ENCODE measurements around the gene KIF13A.

Gene KIF13A

GRCh38 chr6:17716221-17716620 is 271.2 kb downstream of the KIF13A start:
- no peak for TF ChIP-seq CTCF (IDR thresholded peaks at IDR 0.05; ENCODE audit: low read depth, low read length, missing control alignments)
- no peak overlapping the region for H3K4me3 ChIP-seq (ENCODE audit: low read depth, low read length)
- in situ Hi-C loops (cut with HindIII; ENCODE audit: low sequenced_read_pairs): no loop called here
- no peak for DNase-seq (ENCODE audit: low read depth)

GRCh38 chr6:17714879-17715851 is 272.3 kb downstream of the KIF13A start:
- TF ChIP-seq CTCF (IDR thresholded peaks at IDR 0.05; ENCODE audit: low read depth, low read length, missing control alignments): no peak
- in situ Hi-C loops (cut with HindIII; ENCODE audit: low sequenced_read_pairs): no loop called here
- DNase-seq (ENCODE audit: low read depth): peak; percentile 90
- no peak overlapping the region for H3K4me3 ChIP-seq (ENCODE audit: low read depth, low read length)

GRCh38 chr6:17714177-17714576 is 273.3 kb downstream of the KIF13A start:
- no peak for TF ChIP-seq CTCF (IDR thresholded peaks at IDR 0.05; ENCODE audit: low read depth, low read length, missing control alignments)
- in situ Hi-C loops (cut with HindIII; ENCODE audit: low sequenced_read_pairs): no loop called here
- H3K4me3 ChIP-seq (ENCODE audit: low read depth, low read length): no peak overlapping the region
- DNase-seq (ENCODE audit: low read depth): no peak

GRCh38 chr6:17712576-17712975 is 274.9 kb downstream of the KIF13A start:
- in situ Hi-C loops (cut with HindIII; ENCODE audit: low sequenced_read_pairs): no loop called here
- no peak for TF ChIP-seq CTCF (IDR thresholded peaks at IDR 0.05; ENCODE audit: low read depth, low read length, missing control alignments)
- DNase-seq (ENCODE audit: low read depth): no peak
- H3K4me3 ChIP-seq (ENCODE audit: low read depth, low read length): no peak overlapping the region

GRCh38 chr6:17710331-17710730 is 277.1 kb downstream of the KIF13A start:
- in situ Hi-C loops (cut with HindIII; ENCODE audit: low sequenced_read_pairs): no loop called here

GRCh38 chr6:17709476-17709875 is 278.0 kb downstream of the KIF13A start:
- DNase-seq (ENCODE audit: low read depth): no peak
- no peak for TF ChIP-seq CTCF (IDR thresholded peaks at IDR 0.05; ENCODE audit: low read depth, low read length, missing control alignments)
- no peak overlapping the region for H3K4me3 ChIP-seq (ENCODE audit: low read depth, low read length)
- in situ Hi-C loops (cut with HindIII; ENCODE audit: low sequenced_read_pairs): no loop called here

More at GRCh38 chr6:17710331-17710730, 277.1 kb downstream of the KIF13A start:
- H3K4me3 ChIP-seq (ENCODE audit: low read depth, low read length): no peak overlapping the region
- no peak for DNase-seq (ENCODE audit: low read depth)
- TF ChIP-seq CTCF (IDR thresholded peaks at IDR 0.05; ENCODE audit: low read depth, low read length, missing control alignments): no peak

Measured in astrocyte of the cerebellum (primary cell).